Left kidney (tissue), 2 donors: ENCODE results near the gene RXFP3. TPM values are rescaled to one million over a fixed set of nuclear protein-coding genes. Genes with fewer than 3 reads are reported as not detected.
A peak's percentile ranks its signal among the peaks of the same experiment; 100 is the strongest.
"Not testable (repeated sequence)": the region's sequence is repeated elsewhere in the genome, so short reads cannot be mapped to it uniquely, and the experiment has no call there.

Experiments
- DNase-seq: peaks from one replicate; pipeline ENCODE4 v3.0.0-alpha.2; 2013
- polyA plus RNA-seq: library from polyadenylated mRNA; unstranded; fragments of 120-200 nt; gene quantifications from one replicate; pipeline ENCODE4 v1.2.1, GENCODE V29; 2013; ENCODE audit not compliant: insufficient read length

RXFP3 gene
- polyA plus RNA-seq, 1 donor = 0.12 TPM

- peak; percentile 72 for DNase-seq
These were observed 194 bp upstream of the RXFP3 start for GRCh38 chr5:33936004-33936380.

GRCh38 chr5:33937017-33937706 is 976 bp downstream of the RXFP3 start:
- DNase-seq = no peak

DNA sequence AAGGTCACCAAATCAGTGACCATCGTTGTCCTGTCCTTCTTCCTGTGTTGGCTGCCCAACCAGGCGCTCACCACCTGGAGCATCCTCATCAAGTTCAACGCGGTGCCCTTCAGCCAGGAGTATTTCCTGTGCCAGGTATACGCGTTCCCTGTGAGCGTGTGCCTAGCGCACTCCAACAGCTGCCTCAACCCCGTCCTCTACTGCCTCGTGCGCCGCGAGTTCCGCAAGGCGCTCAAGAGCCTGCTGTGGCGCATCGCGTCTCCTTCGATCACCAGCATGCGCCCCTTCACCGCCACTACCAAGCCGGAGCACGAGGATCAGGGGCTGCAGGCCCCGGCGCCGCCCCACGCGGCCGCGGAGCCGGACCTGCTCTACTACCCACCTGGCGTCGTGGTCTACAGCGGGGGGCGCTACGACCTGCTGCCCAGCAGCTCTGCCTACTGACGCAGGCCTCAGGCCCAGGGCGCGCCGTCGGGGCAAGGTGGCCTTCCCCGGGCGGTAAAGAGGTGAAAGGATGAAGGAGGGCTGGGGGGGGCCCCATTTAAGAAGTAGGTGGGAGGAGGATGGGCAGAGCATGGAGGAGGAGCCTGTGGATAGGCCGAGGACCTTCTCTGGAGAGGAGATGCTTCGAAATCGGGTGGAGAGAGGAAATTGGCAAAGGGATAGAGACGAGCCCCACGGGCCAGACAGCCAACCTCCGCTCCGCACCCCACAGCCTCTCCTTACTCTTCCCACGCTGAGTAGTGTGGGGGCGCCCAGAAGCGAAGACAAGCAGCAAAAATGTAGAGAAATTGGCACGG is 1.7 kb downstream of the RXFP3 start:
- DNase-seq = no peak

GRCh38 chr5:33938507-33938796 is 2.3 kb downstream of the RXFP3 start:
- DNase-seq = no peak

DNA sequence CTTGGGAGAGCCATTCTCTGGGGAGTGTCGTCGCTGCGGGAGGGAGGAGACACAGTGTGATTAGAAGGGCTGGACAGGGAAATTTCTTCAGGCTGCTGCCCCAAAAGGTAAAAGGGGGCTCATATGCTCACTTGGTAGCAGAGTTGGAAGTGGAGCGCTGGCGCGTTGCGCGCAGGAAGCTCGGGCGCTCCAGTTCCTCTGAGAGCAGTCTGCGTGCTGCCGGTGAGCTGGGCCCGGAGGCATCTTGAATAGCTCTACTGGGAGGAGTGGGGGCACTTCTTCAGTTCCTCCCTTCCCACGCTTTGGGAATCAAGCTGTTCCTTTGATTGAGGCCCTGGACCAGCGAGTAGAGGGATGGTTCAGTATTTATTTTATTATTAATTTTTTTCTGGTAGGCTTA is 2.7 kb downstream of the RXFP3 start:
- DNase-seq = no peak

DNA sequence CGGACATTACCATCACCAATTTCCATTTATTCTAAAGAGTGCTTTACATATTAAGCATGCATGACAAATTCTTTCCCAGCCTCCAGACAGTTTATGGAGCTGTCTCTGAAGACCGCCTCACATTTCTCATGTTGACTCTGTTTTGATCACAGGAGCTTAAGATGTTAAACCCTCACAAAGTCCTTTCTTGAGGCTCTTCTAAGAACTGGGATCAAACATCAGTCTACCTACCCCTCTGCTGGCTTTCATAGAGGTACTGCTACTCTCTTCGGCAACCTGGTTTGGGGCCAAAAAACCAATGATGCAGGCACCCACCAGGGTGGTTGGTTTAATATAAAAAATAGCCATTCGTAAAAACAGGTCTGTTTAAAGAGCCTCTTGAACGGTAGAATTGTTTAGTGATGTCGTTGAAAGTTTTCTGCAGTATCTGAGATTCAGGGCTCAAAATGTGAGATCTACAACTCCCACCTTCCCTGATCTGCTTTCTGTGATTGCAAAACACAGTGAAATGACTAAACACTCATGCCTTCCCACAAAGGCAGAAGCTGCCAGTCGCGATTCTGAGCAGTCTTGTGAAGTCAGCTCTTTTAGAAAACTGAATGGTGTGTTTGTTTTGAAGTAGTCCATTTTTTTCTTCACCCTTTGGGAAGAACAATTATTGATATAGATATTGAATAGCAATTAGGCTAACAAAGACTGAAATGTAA is 3.5 kb downstream of the RXFP3 start:
- DNase-seq = no peak

DNA sequence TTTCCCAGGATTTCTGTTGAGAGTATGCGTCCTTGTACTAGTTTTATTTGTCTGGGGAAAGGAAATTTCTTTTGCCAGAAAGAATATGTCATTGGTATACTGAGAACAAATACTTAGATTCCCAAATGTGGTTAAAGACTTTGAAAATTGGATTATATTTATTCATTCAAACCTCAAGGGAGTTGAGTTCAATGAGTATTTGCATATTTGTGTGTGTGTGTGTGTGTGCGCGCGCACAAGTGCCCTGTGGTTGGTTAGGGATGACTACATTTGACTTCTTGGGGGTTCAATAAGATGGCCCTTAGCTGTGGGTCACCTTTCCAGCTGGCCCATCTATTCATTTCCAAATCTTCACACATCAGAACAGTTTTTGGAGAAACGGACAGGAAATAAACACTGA is 4.9 kb downstream of the RXFP3 start:
- no peak for DNase-seq

DNA sequence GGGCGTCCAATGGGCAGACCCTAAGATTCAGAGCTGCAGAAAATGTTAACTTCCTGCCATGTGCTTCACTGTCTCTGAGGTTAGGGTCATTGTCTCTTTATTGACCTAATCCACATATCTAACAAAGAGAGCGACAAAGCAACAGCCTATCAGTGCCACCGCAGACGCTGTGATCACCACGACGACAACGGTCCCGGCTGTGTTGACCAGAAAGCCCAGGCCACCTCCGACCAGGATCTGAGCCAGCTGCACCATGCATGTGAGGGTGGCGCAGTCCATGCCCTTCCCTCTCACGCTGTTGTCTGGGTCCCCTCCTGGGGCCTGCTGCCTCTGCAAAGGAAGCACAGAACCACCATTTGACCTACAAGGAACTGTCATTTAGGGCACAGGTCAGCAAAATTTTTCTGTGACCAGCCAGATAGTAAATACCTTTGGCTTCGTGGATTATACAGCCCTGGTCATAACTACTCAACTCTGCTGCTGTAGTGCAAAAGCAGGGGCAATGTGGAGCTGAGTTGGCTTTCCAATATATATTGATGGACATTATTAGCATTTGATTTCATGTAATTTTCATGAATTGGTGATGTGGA is 8.5 kb downstream of the RXFP3 start:
- DNase-seq = no peak

GRCh38 chr5:33952175-33952574 is 16.0 kb downstream of the RXFP3 start:
- DNase-seq = not testable (repeated sequence)

GRCh38 chr5:33957577-33958150 is 21.5 kb downstream of the RXFP3 start:
- DNase-seq = no peak

DNA sequence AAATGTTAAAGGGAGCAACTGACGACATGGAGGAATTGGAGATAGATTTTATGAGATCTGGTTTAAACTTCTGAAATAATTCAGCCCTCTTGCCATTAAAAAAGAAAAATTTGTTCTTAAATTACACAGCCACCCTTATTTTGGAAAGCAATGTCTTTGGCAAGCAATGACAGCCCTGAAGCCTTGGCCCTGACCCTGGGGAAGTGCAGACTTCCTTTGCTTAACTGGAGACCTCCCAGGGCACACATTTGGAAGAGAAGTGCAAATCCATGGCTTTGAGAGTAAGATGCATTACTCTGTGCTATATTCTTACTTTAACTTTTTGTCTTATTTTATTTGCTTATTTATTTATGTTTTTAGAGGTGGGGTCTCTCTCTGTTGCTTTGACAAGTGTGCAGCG is 22.0 kb downstream of the RXFP3 start:
- no peak for DNase-seq

GRCh38 chr5:33964132-33964700 is 28.0 kb downstream of the RXFP3 start:
- no peak for DNase-seq

DNA sequence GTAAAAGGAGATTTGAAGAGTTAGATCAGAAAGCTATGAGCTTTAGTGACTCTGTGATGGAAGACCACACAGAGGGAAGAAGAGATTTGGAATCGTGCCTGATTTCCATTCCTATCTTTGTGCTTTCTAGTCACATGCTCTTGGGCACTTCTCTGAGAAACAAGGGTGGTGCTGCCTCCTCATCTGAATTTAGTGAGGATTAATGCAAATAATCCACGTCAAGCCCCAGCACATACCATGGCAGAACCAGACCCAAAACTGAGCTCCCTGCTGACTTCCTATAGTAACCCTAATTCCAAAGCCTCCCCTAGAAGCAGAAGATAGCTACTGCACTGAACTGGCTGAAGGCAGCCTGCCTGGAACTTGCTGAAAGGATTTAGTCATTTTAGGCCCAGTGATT is 30.6 kb downstream of the RXFP3 start:
- DNase-seq = no peak

- no peak for DNase-seq
These were observed 32.2 kb downstream of the RXFP3 start for GRCh38 chr5:33968211-33969005.

GRCh38 chr5:33969572-33970452 is 33.6 kb downstream of the RXFP3 start:
- peak; percentile 35 for DNase-seq

DNA sequence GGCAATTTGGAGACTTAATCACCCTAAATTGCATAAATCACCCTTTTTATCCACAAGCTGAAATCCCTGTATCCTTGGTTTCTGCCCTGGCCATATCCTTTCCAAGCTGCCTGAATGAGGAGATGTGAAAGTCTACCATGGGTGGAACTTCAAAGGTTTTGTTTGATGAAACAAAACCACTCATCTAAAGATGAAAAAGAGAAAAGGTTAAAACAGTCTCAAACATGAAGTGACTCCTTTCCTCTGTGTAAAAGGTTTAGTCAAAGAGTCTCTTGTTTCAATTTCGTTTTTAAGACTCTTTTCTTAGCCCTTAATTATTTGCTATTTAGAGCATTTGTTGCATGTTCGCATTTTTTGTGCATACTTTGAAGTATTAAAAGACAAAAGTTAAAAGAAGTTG is 37.1 kb downstream of the RXFP3 start:
- no peak for DNase-seq

GRCh38 chr5:33975852-33976251 is 39.7 kb downstream of the RXFP3 start:
- peak; percentile 6 for DNase-seq

GRCh38 chr5:33976307-33976706 is 40.1 kb downstream of the RXFP3 start:
- DNase-seq = no peak

DNA sequence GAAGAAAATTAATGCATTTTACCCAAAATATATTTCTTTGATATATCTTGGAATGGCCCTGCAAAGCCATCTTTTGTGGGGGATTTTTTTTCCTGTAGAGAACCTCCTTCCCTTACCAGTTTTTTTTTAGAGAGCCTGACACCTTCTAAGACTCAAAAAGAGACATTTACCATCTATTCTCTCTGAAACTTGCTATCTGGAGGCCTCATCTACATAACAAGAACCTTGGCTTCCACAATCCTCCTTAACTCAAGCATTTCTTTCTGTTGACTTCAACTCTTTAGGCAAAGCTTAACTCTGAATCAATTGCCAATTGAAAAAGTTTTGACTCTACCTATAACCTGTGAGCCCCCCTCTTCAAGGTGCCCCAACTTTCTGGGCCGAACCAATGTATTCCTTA is 42.1 kb downstream of the RXFP3 start:
- DNase-seq = no peak

DNA sequence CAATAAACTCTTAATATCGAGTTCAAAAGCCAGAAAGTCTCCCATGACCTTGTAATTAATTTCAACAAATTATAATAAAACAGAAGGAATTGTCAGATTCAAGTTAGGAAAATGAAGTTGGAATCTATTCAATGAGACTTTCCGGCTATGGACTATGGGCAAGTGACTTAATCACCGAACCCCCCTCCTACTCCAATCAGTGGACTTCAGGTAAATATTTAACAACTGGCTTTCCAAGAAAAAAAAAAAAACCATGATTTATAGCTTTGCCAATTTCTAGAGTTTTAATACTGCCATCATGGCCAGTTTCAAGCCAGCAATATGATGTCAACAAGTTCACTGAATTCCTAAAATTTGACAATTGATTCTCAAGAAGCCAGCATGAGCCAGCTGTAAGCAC is 43.8 kb downstream of the RXFP3 start:
- DNase-seq = no peak
